Measurements from ENCODE around the gene TUNAR.

GRCh38 chr14:95901054-95901453 is 24.4 kb downstream of the TUNAR start:
- TF ChIP-seq EZH2 (IDR thresholded peaks at IDR 0.05; ENCODE audit: low read depth, unreplicated experiment) (no peak), POLR2AphosphoS5 (IDR thresholded peaks at IDR 0.05; ENCODE audit: low read depth) (no peak), ZNF462 (CRISPR knock-in tag; IDR thresholded peaks at IDR 0.05) (no peak), CREB1 (CRISPR knock-in tag; IDR thresholded peaks at IDR 0.05; ENCODE audit: low read depth) (no peak), EZH2phosphoT487 (IDR thresholded peaks at IDR 0.05; ENCODE audit: unreplicated experiment) (no peak), JUNB (IDR thresholded peaks at IDR 0.05; ENCODE audit: unreplicated experiment) (no peak), NANOG (IDR thresholded peaks at IDR 0.05; ENCODE audit: borderline replicate concordance) (no peak), STAT1 (IDR thresholded peaks at IDR 0.05; ENCODE audit: unreplicated experiment) (no peak), ZNF114 (CRISPR knock-in tag; IDR thresholded peaks at IDR 0.05) (no peak), ETS1 (IDR thresholded peaks at IDR 0.05) (no peak), ZNF331 (CRISPR knock-in tag; IDR thresholded peaks at IDR 0.05; ENCODE audit: low read depth) (no peak)
- TF ChIP-seq, protein P1, sequence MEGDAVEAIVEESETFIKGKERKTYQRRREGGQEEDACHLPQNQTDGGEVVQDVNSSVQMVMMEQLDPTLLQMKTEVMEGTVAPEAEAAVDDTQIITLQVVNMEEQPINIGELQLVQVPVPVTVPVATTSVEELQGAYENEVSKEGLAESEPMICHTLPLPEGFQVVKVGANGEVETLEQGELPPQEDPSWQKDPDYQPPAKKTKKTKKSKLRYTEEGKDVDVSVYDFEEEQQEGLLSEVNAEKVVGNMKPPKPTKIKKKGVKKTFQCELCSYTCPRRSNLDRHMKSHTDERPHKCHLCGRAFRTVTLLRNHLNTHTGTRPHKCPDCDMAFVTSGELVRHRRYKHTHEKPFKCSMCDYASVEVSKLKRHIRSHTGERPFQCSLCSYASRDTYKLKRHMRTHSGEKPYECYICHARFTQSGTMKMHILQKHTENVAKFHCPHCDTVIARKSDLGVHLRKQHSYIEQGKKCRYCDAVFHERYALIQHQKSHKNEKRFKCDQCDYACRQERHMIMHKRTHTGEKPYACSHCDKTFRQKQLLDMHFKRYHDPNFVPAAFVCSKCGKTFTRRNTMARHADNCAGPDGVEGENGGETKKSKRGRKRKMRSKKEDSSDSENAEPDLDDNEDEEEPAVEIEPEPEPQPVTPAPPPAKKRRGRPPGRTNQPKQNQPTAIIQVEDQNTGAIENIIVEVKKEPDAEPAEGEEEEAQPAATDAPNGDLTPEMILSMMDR (conservative IDR thresholded peaks at IDR 0.05; ENCODE audit: low read depth in 2 of 2) = no peak
- TF ChIP-seq, protein P2, sequence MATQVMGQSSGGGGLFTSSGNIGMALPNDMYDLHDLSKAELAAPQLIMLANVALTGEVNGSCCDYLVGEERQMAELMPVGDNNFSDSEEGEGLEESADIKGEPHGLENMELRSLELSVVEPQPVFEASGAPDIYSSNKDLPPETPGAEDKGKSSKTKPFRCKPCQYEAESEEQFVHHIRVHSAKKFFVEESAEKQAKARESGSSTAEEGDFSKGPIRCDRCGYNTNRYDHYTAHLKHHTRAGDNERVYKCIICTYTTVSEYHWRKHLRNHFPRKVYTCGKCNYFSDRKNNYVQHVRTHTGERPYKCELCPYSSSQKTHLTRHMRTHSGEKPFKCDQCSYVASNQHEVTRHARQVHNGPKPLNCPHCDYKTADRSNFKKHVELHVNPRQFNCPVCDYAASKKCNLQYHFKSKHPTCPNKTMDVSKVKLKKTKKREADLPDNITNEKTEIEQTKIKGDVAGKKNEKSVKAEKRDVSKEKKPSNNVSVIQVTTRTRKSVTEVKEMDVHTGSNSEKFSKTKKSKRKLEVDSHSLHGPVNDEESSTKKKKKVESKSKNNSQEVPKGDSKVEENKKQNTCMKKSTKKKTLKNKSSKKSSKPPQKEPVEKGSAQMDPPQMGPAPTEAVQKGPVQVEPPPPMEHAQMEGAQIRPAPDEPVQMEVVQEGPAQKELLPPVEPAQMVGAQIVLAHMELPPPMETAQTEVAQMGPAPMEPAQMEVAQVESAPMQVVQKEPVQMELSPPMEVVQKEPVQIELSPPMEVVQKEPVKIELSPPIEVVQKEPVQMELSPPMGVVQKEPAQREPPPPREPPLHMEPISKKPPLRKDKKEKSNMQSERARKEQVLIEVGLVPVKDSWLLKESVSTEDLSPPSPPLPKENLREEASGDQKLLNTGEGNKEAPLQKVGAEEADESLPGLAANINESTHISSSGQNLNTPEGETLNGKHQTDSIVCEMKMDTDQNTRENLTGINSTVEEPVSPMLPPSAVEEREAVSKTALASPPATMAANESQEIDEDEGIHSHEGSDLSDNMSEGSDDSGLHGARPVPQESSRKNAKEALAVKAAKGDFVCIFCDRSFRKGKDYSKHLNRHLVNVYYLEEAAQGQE (IDR thresholded peaks at IDR 0.05; ENCODE audit: unreplicated experiment) = no peak
